ENCODE results near the gene DDX60.
"Not testable (repeated sequence)": the region's sequence is repeated elsewhere in the genome, so short reads cannot be mapped to it uniquely, and the experiment has no call there.

DDX60 gene

DNA sequence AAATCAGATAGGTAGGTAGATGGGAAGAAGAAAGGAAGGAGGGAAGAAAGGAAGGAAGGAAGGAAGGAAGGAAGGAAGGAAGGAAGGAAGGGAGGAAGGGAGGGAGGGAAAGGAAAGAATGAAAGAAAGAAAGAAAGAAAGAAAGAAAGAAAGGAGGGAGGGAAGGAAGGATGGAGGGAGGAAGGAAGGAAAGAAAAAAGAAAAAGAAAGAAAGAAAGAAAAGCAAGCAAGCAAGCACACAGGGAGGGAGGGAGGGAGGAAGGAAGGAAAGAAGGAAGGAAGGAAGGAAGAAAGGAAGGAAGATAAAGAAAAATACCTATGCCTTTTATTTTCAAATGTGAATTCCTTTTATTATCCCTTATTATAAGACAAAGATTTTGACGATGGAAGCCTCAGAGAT lies 32.7 kb downstream of the DDX60 start:
- not testable (repeated sequence) for FAIRE-seq

DNA sequence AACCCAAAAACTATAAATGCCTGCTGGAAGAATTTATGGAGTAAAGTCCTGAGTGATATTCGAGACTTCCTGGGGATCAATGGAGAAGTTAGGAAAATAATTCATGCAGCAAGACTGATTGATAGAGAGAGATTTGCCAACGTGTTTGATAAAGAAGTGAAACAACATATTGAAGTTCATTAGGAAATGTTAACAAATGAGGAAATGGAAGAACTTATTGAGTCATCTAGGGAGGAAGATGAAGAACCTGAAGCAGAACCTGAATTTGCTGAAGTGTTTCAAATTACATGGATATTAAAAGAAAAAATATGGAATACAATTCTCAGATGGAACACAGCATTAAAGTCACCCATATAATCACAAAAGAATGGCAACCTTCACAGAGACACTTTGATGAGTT lies 39.0 kb downstream of the DDX60 start:
- no peak for FAIRE-seq

DNA sequence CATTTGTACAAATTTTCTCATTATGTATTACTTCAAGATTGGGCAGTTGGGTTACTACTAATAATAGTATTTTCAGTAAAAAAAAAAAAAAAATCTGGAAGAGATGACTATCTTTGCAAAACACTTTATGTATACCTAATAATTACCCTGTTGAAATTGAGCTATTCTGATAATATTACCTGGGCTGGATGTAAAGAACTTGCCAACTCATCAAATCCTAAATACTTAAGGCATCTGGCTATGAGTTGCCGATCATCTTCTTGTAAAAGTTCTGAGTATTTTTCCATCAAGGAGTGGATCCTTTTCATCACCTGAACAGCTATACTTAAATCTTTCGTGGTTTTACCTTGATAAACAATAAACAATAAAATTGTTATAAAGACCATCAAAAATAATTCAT lies 42.7 kb downstream of the DDX60 start:
- no peak for FAIRE-seq

DNA sequence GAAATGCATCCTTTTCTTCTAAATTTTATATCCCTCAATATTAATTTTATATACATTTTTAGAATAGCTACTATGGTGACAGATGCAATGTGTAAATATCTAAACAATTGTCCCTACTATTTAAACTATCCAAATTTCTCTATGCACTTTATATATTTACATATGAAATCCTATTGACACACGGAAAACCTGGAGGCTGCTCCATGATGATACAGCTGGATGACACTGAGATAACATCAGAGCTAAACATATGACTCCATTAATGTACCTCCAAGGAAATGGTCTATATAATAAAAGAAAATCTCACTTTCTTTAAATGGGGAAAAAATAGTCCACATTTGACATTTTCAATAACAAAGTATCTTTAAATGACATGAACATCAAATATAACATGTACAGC lies 43.7 kb downstream of the DDX60 start:
- FAIRE-seq, result no peak

DNA sequence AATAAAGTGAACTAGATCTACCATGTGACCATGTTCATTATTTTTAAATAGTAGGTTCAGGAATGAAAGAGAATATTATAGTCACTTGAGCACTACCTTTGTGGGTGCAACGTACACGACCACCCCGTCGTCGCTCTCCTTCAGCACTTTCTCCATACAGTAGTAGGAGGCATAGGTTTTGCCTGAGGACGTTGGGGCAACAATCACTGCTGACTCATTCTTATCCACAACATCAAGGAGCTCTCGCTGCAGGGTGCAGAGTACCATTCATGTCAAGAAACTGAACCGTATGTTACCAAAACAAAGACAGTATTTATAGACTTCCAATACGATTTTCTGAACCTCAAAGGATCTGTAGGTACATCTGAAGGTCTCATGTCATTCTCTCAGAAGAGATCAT lies 44.7 kb downstream of the DDX60 start:
- no peak for FAIRE-seq

DNA sequence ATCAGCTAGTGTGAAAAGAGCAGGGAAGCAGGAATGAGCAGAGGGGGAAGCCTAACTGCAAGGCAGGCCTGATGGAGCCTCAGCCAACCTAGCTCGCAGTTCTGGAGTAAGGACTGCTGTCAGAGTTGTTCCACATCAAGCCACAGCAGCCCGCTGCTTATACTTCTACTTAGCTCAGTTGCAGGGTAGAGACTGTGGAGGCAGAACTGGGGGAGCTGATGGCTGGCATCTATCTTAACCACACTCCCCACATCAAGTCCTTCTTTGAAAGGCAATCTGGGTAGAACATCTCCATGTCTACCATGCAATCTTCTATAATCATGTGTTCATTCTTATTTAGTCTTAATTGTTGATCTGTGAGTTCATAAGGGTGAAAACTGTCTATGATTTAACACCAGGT lies 46.1 kb downstream of the DDX60 start:
- no peak for FAIRE-seq

DNA sequence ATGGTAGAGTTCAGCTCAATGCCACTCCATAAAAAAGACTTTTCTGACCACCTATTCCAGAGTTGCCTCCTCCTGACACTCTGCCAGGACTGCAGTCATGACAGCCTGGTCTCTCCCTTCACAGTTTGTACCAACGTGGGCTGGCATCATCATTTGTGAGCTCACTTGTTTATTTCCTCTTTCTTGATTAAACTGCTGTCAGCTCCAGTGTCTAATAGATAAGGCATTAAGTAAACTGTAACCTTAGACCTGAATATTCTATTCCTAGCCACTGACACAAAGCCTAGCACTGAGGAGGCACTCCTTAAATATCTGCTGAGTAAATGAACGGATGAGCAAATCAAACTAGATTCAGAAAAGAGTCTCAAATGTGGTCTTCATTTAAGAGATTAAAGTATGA lies 48.7 kb downstream of the DDX60 start:
- FAIRE-seq, result no peak

DNA sequence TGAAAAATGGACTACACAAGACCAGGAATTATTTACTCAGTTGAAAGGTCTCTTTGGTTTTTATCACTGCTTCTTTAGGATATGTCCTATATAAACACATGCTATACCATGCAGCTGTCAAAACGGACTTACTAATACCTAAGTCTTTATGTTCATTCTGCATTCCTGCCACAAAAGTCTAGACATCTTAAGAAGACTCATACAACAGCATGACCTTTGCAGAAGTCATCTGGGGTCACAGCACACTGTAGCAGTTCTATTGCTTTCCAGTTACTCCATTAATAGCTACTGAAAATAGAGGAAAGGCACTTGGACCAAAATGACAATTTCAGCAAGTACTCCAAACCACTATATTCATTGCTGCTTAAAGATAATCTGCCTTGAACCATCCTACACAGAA lies 53.2 kb downstream of the DDX60 start:
- FAIRE-seq, result no peak

DNA sequence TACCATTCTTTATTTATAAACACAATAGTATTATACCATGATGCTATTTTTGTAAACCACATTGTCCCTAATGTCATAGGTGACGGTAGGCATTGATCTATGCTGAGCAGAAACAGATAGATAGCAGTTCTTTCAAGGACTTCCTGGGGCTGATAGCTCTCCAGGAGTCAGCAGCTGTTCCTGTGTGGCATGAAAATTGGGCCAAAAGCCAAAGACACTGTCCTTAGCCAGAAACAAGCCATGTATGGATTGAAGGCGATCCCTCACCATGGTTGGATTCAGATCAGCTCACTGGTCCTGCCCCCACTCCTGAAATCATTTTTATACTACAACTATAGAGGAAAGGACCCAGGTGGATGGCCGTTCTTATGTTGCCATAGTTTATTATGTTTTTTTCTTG lies 53.6 kb downstream of the DDX60 start:
- no peak for FAIRE-seq

DNA sequence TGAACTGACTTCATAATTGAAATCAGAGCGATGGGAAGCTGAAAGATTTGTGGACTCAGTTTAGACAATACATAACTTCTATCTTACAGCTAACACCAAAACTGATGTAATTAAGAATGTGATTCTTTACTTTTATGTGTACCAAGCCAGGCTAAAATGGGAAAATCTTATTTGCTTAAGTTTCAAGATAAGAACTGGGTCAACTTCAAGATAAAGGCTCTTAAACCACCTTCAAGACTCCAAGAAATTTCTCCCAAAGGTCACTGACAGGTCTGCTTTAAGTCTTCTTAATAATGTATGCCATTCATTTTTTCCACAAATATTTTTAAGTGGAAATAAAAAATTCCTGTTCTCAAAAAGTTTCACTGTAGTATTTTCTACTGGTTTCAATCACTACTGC lies 55.5 kb downstream of the DDX60 start:
- no peak for FAIRE-seq

DNA sequence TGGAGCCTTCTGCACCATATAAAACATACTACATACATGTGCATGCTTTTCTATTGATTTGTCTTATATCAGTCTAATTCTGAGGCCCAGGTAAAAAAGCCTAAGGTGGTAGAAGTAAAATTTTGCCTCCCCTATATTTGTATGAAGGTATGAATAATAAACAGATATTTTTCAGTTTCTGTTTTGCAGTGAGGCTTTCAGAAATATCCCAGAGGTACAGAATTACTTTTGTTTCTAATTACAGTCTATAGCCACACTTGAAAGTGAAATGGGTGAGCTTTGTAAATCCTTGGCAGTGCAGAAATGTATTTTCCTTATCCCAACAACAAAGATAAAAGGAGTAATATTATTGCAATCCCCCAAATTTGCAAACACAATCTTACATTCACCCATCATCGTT lies 59.5 kb downstream of the DDX60 start:
- FAIRE-seq, result no peak

DNA sequence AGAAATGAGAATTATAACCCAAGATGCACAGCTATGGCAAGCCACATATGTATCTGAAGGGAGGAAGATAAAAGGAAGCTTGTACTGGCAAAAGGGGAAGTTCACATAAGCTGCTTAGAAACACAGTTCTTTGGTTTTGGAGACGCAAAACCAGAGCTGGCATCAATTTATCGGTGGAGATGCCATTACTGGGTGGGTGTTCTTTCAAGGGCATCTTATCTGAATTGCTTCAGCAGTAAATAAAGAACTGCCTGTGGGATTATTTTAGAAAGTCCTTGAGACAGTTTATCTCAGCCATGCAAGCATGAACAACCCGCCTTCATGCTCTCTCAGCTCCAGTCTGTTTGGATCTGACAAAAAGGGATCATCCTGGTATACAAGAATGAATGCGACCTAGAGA lies 60.8 kb downstream of the DDX60 start:
- no peak for FAIRE-seq

DNA sequence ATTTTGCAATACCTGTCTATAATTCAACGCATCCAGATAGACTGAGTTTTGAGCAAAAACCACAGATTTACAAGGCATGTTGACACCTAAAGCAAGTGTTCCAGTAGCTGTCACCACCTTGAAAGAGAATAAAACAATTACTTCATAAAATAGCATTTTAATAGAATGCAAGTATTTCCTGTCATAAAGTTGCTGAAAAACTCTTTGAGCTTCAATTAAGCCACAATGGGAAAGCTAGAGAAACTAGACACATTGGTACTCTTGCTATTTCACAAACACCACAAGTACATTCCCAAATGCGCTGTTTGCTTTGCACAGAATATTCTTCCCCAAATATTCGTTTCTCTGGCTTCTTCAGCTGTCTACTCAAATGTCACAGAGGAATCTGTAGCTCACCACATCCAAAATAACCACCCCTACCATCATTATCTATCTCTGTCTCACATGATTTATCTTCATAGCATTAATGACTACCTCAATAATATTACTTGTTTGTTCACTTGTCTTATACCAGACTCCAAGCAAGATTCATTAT lies 70.3 kb downstream of the DDX60 start:
- FAIRE-seq, result no peak

DNA sequence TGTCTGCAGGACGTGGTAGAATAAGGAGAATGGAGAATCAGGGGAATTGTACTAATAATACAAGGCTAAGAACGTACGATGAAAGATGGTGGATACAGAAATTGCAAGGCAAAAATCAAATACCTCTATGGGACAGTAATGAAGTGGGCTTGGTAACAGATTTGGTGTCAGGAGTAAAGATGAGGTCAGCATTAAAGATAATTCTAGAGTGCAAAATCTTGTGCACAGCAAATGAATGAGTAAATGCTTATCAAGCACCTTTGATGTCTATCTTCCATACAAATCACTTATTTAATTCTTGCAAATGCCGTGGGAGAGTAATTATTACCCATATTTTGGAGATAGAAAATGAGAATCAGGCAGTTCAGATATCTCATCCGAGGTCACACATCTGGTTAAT lies 70.9 kb downstream of the DDX60 start:
- no peak for FAIRE-seq

DNA sequence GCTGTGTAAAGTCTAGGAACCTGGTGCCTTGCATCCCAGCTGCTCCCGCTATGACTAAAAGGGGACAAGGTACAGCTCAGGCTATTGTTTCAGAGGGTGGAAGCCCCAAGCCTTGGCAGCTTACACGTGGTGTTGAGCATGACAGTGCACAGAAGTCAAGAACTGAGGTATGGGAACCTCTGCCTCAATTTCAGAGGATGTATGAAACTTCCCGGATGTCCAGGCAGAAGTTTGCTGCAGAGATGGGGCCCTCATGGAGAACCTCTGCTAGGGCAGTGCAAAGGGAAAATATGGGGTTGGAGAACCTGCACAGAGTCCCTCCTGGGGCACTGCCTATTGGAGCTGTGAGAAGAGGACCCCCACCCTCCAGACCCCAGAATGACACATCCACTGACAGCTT lies 76.6 kb downstream of the DDX60 start:
- FAIRE-seq, result no peak

DNA sequence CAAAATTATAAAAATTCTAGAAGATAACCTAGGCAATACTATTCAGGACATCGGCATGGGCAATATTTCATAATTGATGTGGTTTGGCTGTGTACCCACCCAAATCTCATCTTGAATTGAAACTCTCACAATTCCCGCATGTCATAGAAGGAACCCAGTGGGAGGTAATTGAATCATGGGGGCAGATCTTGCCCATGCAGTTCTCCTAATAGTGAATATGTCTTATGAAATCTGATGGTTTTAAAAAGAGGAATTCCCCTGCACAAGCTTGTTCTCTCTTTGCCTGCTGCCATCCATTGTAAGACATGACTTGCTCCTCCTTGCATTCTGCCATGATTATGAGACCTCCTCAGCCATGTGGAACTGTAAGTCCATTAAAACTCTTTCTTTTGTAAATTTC lies 77.7 kb downstream of the DDX60 start:
- no peak for FAIRE-seq

DNA sequence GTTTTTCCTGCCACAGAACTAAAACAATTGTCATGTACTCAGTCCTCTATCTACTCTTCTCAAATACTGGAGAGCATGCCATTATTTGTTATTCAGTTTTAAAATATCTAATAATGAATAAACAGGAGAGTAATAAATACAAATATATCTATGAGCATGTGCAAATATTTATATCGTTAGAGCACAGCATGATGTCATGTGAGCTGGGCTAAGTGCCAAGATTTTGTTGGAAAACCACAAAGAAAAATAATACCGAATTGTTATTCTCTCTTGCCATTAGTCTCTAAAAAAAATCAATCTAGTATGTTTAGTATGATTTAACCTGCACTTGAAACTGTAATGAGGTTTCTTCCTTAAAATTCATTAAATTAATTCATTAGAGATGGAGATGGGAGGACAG lies 97.3 kb downstream of the DDX60 start:
- FAIRE-seq, result no peak

DNA sequence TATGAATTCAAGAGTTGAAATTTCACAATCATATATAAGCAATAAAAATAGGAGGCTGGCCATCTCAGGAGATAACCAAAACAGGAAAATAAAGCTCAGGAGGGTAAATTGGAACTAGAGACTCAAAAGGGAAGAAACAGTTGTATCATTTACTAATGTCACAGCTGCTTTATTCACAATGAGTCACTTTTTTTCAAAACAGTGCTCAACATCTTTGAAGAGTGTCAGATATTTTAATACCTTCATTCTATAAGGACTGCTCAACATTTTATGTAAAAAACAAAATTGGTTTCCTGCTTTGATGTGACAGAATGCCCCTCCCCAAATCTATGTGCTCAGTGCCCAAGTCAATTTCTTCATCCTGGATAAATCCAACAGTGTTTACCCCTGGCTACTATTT lies 97.7 kb downstream of the DDX60 start:
- FAIRE-seq, result no peak

DNA sequence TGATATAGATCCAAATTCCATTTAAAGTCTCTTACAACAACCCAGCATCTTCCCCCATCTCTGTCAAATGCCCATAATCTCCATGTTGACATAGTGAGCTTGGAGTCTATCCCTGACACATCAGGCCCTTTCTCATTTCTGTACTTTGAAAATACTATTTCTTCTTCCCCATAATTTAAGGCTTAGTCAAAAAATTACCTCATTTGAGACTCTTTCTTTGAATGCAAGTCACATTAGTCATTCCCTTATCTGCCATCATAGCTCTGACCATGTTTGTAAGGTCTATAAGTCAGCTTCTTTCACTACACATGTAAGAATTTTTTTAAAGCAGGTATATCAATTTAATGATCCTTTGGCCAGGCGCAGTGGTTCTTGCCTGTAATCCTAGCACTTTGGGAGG lies 99.9 kb downstream of the DDX60 start:
- FAIRE-seq, result no peak

DNA sequence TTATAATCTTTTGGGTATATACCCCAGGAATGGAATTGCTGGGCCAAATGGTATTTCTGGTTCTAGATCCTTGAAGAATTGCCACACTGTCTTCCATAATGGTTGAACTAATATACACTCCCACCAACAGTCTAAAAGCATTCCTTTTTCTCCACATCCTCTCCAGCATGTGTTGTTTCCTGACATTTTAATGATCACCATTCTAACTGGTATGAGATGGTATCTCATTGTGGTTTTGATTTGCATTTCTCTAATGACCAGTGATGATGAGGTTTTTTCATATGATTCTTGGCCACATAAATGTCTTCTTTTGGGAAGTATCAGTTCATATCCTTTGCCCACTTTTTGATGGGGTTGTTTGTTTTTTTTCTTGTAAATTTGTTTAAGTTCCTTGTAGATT lies 105.0 kb downstream of the DDX60 start:
- not testable (repeated sequence) for FAIRE-seq

DNA sequence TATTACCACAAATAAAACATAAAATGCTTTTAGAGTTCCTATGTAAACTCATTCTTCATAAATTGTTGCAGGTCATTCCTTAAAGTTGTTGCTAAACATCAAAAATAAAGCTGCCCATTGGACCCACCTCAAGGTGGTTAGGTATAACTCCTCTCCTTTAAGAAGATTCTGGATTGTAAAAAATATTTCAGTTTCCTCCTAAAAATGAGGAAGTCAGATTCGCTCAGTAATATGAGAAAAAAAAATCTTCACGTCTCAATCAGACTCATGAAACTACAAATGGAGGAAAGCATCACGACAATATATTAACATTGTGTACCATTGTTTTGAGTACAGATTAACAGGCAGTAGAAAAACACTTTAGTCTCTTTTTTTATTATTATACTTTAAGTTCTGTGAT lies 105.9 kb downstream of the DDX60 start:
- no peak for FAIRE-seq

DNA sequence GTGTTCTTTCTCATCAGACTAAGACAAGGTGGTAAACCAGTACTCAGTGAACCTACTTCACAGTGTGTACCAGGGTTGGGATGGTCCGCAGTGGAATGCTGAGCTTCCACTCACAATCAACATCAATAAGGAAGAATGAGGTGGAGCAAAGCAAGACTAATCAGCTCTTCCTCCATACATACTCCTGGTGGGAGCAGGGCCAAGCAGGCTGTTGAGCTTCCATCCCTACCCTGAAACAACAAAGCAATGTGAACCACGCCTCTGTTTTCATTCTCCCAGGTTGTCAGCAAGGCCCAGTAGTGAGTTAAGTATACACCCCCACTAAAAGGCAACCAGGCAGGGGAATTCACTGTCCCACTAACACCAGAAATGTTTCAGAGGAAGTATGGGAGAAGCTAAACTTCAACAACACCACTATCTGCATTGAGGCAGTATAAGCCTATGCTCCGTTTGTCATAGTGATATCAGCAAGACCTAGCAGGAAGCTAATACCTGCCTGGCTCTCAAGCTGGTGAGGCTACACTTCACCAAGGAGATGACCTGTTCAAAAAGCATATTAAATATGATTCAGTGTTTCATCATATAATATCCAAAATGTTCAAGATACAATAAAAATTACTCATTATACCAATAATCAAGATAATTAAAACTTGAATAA lies 109.5 kb downstream of the DDX60 start:
- FAIRE-seq, result no peak

DNA sequence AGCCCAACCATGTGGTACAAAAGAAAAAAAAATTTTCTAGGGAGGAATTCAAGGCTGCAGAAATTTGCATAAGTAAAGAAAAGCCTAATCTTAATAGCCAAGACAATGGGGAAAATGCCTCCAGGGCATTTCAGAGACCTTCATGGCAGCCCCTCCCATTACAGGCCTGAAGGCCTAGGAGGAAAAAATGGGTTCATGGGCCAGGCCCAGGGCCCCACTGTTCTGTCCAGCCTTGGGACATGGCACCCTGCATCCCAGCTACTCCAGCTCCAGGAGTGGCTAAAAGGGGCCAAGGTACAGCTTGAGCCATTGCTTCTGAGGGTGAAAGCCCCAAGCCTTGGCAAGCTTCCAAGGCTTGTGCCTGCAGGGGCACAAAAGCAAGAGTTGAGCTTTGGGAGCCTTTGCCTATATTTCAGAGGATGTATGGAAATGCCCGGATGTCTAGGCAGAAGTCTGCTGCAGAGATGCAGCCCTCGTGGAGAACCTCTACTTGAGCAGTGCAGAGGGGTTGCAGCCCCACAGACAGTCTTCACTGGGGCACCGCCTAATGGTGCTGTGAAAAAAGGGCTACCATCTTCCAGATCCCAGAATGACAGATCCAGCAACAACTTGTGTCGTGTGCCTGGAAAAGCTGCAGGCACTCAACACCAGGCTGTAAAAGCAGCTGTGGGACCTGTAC lies 115.2 kb downstream of the DDX60 start:
- FAIRE-seq, result no peak

DNA sequence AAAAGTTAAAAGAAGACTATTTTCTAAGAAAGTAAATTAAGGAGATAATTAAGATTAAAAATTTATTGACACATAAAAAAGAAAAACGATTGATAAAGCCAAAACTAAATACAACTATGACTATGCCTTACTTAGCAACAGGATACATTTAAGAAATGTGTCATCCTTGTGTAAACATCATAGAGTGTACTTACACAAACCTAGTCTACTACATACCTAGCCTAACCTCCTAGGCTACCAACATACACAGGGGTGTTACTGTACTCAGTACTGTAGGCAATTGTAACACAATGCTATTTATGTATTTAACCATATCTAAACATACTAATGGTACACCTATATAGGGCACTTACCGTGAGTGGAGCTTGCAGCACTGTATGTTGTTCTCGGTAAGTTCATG lies 117.9 kb downstream of the DDX60 start:
- no peak for FAIRE-seq

Data from A204.1 (cell line).